Measurements from ENCODE around the gene UAP1L1. TPM values are rescaled to one million over a fixed set of nuclear protein-coding genes. Genes with fewer than 3 reads are reported as not detected.
A peak's percentile ranks its signal among the peaks of the same experiment; 100 is the strongest.

The UAP1L1 gene
- total and polyA plus RNA-seq, 9 of the 15 experiments (the other 6 are each of a cell fraction or from before 2014, with no cell fraction given), result 0.20 to 8.6 (median 3.7) TPM

DNA sequence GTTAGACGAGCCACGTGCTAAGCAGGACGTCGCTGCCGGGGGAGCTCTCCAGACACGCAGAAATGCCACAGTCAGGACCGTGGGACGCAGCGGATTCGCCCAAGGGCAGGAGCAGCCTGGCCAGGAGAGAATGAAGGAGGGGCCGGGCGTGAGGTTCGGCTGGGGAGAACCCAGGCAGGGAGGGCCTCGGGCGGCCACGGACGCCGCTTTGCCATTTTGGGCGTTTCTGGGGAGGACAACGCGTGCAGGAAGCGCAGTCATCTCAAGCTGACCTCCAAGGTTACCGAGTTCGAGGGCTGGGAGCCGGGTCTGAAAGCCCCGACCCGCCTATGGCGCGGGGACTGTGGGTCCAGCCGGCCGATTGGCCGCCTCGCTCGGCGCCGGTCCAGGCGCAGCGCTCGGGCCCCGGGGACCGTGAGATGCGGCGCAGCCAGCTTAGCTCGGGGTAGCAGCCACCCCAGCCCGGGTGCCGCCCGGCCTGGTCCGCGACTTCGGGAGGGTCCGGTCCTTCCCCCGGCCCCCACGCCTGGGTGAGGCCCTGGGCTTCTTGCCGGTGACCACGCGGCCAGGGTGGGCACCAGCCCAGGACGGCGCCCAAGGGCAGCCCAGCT lies 8.7 kb downstream of the UAP1L1 start (continued):
- TF ChIP-seq, protein P1, sequence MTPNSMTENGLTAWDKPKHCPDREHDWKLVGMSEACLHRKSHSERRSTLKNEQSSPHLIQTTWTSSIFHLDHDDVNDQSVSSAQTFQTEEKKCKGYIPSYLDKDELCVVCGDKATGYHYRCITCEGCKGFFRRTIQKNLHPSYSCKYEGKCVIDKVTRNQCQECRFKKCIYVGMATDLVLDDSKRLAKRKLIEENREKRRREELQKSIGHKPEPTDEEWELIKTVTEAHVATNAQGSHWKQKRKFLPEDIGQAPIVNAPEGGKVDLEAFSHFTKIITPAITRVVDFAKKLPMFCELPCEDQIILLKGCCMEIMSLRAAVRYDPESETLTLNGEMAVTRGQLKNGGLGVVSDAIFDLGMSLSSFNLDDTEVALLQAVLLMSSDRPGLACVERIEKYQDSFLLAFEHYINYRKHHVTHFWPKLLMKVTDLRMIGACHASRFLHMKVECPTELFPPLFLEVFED (CRISPR knock-in tag; conservative IDR thresholded peaks at IDR 0.05), result no peak
- TF ChIP-seq TFAM (CRISPR knock-in tag; conservative IDR thresholded peaks at IDR 0.05), result no peak
- no peak for TF ChIP-seq ZKSCAN1 (IDR thresholded peaks at IDR 0.05; ENCODE audit: low read depth, low read length)
- no peak for TF ChIP-seq ARNT (IDR thresholded peaks at IDR 0.05)
- TF ChIP-seq, protein P2, sequence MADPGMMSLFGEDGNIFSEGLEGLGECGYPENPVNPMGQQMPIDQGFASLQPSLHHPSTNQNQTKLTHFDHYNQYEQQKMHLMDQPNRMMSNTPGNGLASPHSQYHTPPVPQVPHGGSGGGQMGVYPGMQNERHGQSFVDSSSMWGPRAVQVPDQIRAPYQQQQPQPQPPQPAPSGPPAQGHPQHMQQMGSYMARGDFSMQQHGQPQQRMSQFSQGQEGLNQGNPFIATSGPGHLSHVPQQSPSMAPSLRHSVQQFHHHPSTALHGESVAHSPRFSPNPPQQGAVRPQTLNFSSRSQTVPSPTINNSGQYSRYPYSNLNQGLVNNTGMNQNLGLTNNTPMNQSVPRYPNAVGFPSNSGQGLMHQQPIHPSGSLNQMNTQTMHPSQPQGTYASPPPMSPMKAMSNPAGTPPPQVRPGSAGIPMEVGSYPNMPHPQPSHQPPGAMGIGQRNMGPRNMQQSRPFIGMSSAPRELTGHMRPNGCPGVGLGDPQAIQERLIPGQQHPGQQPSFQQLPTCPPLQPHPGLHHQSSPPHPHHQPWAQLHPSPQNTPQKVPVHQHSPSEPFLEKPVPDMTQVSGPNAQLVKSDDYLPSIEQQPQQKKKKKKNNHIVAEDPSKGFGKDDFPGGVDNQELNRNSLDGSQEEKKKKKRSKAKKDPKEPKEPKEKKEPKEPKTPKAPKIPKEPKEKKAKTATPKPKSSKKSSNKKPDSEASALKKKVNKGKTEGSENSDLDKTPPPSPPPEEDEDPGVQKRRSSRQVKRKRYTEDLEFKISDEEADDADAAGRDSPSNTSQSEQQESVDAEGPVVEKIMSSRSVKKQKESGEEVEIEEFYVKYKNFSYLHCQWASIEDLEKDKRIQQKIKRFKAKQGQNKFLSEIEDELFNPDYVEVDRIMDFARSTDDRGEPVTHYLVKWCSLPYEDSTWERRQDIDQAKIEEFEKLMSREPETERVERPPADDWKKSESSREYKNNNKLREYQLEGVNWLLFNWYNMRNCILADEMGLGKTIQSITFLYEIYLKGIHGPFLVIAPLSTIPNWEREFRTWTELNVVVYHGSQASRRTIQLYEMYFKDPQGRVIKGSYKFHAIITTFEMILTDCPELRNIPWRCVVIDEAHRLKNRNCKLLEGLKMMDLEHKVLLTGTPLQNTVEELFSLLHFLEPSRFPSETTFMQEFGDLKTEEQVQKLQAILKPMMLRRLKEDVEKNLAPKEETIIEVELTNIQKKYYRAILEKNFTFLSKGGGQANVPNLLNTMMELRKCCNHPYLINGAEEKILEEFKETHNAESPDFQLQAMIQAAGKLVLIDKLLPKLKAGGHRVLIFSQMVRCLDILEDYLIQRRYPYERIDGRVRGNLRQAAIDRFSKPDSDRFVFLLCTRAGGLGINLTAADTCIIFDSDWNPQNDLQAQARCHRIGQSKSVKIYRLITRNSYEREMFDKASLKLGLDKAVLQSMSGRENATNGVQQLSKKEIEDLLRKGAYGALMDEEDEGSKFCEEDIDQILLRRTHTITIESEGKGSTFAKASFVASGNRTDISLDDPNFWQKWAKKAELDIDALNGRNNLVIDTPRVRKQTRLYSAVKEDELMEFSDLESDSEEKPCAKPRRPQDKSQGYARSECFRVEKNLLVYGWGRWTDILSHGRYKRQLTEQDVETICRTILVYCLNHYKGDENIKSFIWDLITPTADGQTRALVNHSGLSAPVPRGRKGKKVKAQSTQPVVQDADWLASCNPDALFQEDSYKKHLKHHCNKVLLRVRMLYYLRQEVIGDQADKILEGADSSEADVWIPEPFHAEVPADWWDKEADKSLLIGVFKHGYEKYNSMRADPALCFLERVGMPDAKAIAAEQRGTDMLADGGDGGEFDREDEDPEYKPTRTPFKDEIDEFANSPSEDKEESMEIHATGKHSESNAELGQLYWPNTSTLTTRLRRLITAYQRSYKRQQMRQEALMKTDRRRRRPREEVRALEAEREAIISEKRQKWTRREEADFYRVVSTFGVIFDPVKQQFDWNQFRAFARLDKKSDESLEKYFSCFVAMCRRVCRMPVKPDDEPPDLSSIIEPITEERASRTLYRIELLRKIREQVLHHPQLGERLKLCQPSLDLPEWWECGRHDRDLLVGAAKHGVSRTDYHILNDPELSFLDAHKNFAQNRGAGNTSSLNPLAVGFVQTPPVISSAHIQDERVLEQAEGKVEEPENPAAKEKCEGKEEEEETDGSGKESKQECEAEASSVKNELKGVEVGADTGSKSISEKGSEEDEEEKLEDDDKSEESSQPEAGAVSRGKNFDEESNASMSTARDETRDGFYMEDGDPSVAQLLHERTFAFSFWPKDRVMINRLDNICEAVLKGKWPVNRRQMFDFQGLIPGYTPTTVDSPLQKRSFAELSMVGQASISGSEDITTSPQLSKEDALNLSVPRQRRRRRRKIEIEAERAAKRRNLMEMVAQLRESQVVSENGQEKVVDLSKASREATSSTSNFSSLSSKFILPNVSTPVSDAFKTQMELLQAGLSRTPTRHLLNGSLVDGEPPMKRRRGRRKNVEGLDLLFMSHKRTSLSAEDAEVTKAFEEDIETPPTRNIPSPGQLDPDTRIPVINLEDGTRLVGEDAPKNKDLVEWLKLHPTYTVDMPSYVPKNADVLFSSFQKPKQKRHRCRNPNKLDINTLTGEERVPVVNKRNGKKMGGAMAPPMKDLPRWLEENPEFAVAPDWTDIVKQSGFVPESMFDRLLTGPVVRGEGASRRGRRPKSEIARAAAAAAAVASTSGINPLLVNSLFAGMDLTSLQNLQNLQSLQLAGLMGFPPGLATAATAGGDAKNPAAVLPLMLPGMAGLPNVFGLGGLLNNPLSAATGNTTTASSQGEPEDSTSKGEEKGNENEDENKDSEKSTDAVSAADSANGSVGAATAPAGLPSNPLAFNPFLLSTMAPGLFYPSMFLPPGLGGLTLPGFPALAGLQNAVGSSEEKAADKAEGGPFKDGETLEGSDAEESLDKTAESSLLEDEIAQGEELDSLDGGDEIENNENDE (IDR thresholded peaks at IDR 0.05; ENCODE audit: low read depth, low read length), result no peak
- TF ChIP-seq TARDBP (IDR thresholded peaks at IDR 0.05), result no peak
- no peak for TF ChIP-seq ZNF197 (CRISPR knock-in tag; IDR thresholded peaks at IDR 0.05; ENCODE audit: low read depth)
- TF ChIP-seq HDAC1 (IDR thresholded peaks at IDR 0.05), result no peak
- TF ChIP-seq CREM (IDR thresholded peaks at IDR 0.05; ENCODE audit: low read depth), result no peak
- TF ChIP-seq SRSF9 (IDR thresholded peaks at IDR 0.05; ENCODE audit: borderline replicate concordance, low read depth, low read length), result no peak
- TF ChIP-seq, protein P3, sequence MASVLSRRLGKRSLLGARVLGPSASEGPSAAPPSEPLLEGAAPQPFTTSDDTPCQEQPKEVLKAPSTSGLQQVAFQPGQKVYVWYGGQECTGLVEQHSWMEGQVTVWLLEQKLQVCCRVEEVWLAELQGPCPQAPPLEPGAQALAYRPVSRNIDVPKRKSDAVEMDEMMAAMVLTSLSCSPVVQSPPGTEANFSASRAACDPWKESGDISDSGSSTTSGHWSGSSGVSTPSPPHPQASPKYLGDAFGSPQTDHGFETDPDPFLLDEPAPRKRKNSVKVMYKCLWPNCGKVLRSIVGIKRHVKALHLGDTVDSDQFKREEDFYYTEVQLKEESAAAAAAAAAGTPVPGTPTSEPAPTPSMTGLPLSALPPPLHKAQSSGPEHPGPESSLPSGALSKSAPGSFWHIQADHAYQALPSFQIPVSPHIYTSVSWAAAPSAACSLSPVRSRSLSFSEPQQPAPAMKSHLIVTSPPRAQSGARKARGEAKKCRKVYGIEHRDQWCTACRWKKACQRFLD (CRISPR knock-in tag; IDR thresholded peaks at IDR 0.05), result no peak; the same call in 1 of the 2 replicates
- TF ChIP-seq NONO (IDR thresholded peaks at IDR 0.05; ENCODE audit: low read depth in 2 of 2, low read length in 1 of 2), result peak in 1 of 2 experiments; percentile 20; a peak in 1 of 4 replicates

Data from K562 (cell line).